Upper lobe of left lung (tissue), 4 donors: ENCODE data around the gene IYD.

Source experiments
- EP300 ChIP-seq, 4 donors: sonication (generic); formaldehyde crosslinking; IDR thresholded peaks; one replicate each; pipeline ENCODE4 v1.5.1; 2017; ENCODE audit warnings: antibody characterized with exemption in 4 of 4, control low read depth in 2 of 4
- POLR2A ChIP-seq, 4 donors: fragments of 450-650 bp; IDR thresholded peaks; one replicate each; pipeline ENCODE4 v1.5.1; 2016 to 2017; ENCODE audit warnings: antibody characterized with exemption in 4 of 4, mild to moderate bottlenecking in 2 of 4
- POLR2AphosphoS5 ChIP-seq, 2 donors: sonication (generic); formaldehyde crosslinking; IDR thresholded peaks; one replicate each; pipeline ENCODE4 v1.5.1; 2017; ENCODE audit warnings: antibody characterized with exemption in 2 of 2
- TF ChIP-seq, protein P1 (sequence below), 6 experiments: fragments of 450-650 bp in 4 of 6; fragments of 200-600 bp in 2 of 6; sonication (generic) in 2 of 6; IDR thresholded peaks; one replicate each; pipeline ENCODE4 v1.5.1; 2016 to 2019; ENCODE audit warnings: antibody characterized with exemption in 6 of 6

DNA sequence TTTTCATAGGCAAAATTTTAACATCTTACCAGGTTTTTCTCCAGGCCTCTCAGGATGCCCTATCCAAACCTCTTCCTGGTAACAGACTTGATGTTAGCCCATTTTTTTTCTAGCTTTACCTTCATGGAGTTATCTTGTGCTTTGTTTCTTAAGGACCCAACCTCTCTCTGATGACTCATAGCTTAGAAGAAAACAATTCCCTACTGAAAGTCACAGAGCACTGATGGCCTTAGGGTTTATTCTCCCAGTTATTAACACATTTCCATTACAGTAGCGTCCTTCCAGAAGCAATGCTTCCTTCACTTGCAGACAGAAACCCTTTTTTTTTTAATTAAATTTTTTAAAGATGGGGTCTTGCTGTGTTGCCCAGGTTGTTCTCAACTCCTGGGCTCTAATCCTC, 79.4 kb downstream of the IYD start:
- TF ChIP-seq, protein P1, sequence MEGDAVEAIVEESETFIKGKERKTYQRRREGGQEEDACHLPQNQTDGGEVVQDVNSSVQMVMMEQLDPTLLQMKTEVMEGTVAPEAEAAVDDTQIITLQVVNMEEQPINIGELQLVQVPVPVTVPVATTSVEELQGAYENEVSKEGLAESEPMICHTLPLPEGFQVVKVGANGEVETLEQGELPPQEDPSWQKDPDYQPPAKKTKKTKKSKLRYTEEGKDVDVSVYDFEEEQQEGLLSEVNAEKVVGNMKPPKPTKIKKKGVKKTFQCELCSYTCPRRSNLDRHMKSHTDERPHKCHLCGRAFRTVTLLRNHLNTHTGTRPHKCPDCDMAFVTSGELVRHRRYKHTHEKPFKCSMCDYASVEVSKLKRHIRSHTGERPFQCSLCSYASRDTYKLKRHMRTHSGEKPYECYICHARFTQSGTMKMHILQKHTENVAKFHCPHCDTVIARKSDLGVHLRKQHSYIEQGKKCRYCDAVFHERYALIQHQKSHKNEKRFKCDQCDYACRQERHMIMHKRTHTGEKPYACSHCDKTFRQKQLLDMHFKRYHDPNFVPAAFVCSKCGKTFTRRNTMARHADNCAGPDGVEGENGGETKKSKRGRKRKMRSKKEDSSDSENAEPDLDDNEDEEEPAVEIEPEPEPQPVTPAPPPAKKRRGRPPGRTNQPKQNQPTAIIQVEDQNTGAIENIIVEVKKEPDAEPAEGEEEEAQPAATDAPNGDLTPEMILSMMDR (IDR thresholded peaks at IDR 0.05) = no peak
- TF ChIP-seq EP300 (IDR thresholded peaks at IDR 0.05) = no peak
- TF ChIP-seq POLR2A (IDR thresholded peaks at IDR 0.05) = no peak
- TF ChIP-seq POLR2AphosphoS5 (IDR thresholded peaks at IDR 0.05) = no peak
